IMR-90 (cell line): ENCODE results near the gene RAB31. TPM values are rescaled to one million over a fixed set of nuclear protein-coding genes. Genes with fewer than 3 reads are reported as not detected.

Source experiments
- ATAC-seq: fragments of 200-7000 bp; cut with Tn5 transposase; 2 replicates; pipeline ENCODE4 v1.9.1; 2020; ENCODE audit warnings: low read depth, mild to moderate bottlenecking, moderate library complexity
- BruUV-seq: library from RNA; stranded (reverse); fragments of 400-500 nt; replicated peaks from 2 replicates; lab custom pipeline; 2021; lab: Mats Ljungman, UMichigan
- CTCF ChIA-PET: fragments of 300-600 bp; formaldehyde crosslinking; extraction: SDS; loops from one replicate; lab custom pipeline; 2021; ENCODE audit warnings: antibody characterized with exemption; lab: Yijun Ruan, JAX
- POLR2A ChIA-PET: fragments of 300-600 bp; sonication (Branson Sonifier 250); formaldehyde crosslinking; loops from one replicate; lab custom pipeline; 2022; ENCODE audit warnings: antibody characterized with exemption; ENCODE audit not compliant: unreplicated experiment; lab: Charles Lee
- DNase-seq: peaks from one replicate; pipeline ENCODE4 v3.0.0; 2013
- H2AFZ ChIP-seq: replicated peaks from 2 replicates; pipeline ENCODE3; 2013; ENCODE audit warnings: low read length, mild to moderate bottlenecking; ENCODE audit not compliant: poor library complexity
- H2AK5ac ChIP-seq: 2 replicates; pipeline ENCODE4 v1.6.1; 2013; ENCODE audit warnings: low read depth, low read length, inconsistent platforms
- H2AK9ac ChIP-seq: replicated peaks from 2 replicates; pipeline ENCODE3; 2013; ENCODE audit warnings: mild to moderate bottlenecking, low read depth, low read length, moderate library complexity; ENCODE audit not compliant: poor library complexity
- H2BK120ac ChIP-seq: 2 replicates; pipeline ENCODE4 v1.6.1; 2013; ENCODE audit warnings: low read depth, low read length, inconsistent platforms
- H2BK15ac ChIP-seq: 3 replicates; pipeline ENCODE4 v1.6.1; 2013; ENCODE audit warnings: low read depth, low read length, inconsistent platforms
- H2BK20ac ChIP-seq: 2 replicates; pipeline ENCODE4 v1.6.1; 2013; ENCODE audit warnings: low read depth, mild to moderate bottlenecking, inconsistent platforms, low read length, moderate library complexity
- H2BK5ac ChIP-seq: 2 replicates; pipeline ENCODE4 v1.6.1; 2013; ENCODE audit warnings: mild to moderate bottlenecking, low read depth, low read length, inconsistent platforms; ENCODE audit not compliant: poor library complexity, severe bottlenecking
- H3K14ac ChIP-seq: replicated peaks from 2 replicates; pipeline ENCODE4 v1.6.1; 2013; ENCODE audit warnings: low read depth, low read length, inconsistent platforms
- H3K18ac ChIP-seq: 2 replicates; pipeline ENCODE4 v1.6.1; 2013; ENCODE audit warnings: low read depth, low read length, control low read depth
- H3K23ac ChIP-seq: 2 replicates; pipeline ENCODE4 v1.6.1; 2013; ENCODE audit warnings: low read depth, low read length, inconsistent platforms
- H3K27ac ChIP-seq: 2 replicates; pipeline ENCODE4 v1.5.1; 2013; ENCODE audit warnings: mild to moderate bottlenecking, control low read depth, low read length; ENCODE audit not compliant: insufficient read depth
- H3K27me3 ChIP-seq: 2 replicates; pipeline ENCODE4 v1.6.1; 2013; ENCODE audit warnings: low read length; ENCODE audit not compliant: control insufficient read depth, insufficient read depth
- H3K36me3 ChIP-seq: 2 replicates; pipeline ENCODE4 v1.6.1; 2013; ENCODE audit warnings: low read length, mixed read lengths; ENCODE audit not compliant: control insufficient read depth, insufficient read depth
- H3K4ac ChIP-seq: 2 replicates; pipeline ENCODE4 v1.6.1; 2013; ENCODE audit warnings: low read depth, low read length, inconsistent platforms
- H3K4me1 ChIP-seq: 2 replicates; pipeline ENCODE4 v1.6.1; 2013; ENCODE audit warnings: low read length, mixed read lengths; ENCODE audit not compliant: control insufficient read depth, insufficient read depth
- H3K4me2 ChIP-seq: 2 replicates; pipeline ENCODE4 v1.6.1; 2013; ENCODE audit warnings: low read depth, mild to moderate bottlenecking, control low read depth, low read length, moderate library complexity
- H3K4me3 ChIP-seq: 2 replicates; pipeline ENCODE4 v1.5.1; 2013; ENCODE audit warnings: low read depth, mild to moderate bottlenecking, control low read depth, low read length, moderate library complexity; ENCODE audit not compliant: insufficient read depth
- H3K56ac ChIP-seq: 2 replicates; pipeline ENCODE4 v1.6.1; 2013; ENCODE audit warnings: low read length, inconsistent platforms; ENCODE audit not compliant: insufficient read depth; ENCODE audit errors: extremely low read depth
- H3K79me1 ChIP-seq, 2 experiments: 2 replicates each; pipeline ENCODE4 v1.6.1; 2013; ENCODE audit warnings: low read length in 2 of 2, inconsistent platforms in 1 of 2, low read depth in 1 of 2
- H3K9ac ChIP-seq: 2 replicates; pipeline ENCODE4 v1.6.1; 2013; ENCODE audit warnings: low read depth, low read length, control low read depth
- H3K9me1 ChIP-seq: 2 replicates; pipeline ENCODE4 v1.6.1; 2013; ENCODE audit warnings: low read length, inconsistent platforms; ENCODE audit not compliant: insufficient read depth
- H3K9me3 ChIP-seq: 2 replicates; pipeline ENCODE4 v1.6.1; 2013; ENCODE audit warnings: low read length; ENCODE audit not compliant: control insufficient read depth, insufficient read depth
- H4K20me1 ChIP-seq: 2 replicates; pipeline ENCODE4 v1.6.1; 2013; ENCODE audit warnings: low read length, inconsistent platforms; ENCODE audit not compliant: insufficient read depth
- H4K5ac ChIP-seq: 2 replicates; pipeline ENCODE4 v1.6.1; 2013; ENCODE audit warnings: mild to moderate bottlenecking, low read depth, low read length, control low read depth
- H4K8ac ChIP-seq, 2 experiments: 2 replicates each; pipeline ENCODE4 v1.6.1; 2013; ENCODE audit warnings: low read depth in 2 of 2, low read length in 2 of 2, control low read depth in 1 of 2, inconsistent platforms in 1 of 2
- H4K91ac ChIP-seq: 2 replicates; pipeline ENCODE4 v1.6.1; 2013; ENCODE audit warnings: low read depth, low read length, inconsistent platforms; ENCODE audit not compliant: insufficient read depth
- ELK1 ChIP-seq: fragments of 150-350 bp; IDR thresholded peaks from 2 replicates; pipeline ENCODE4 v1.6.1; 2016; ENCODE audit warnings: low read depth, mild to moderate bottlenecking, low read length, moderate library complexity, borderline replicate concordance
- SMC3 ChIP-seq: fragments of 150-350 bp; IDR thresholded peaks from 2 replicates; pipeline ENCODE4 v1.6.1; 2016; ENCODE audit warnings: low read depth, mild to moderate bottlenecking, antibody characterized with exemption, low read length, moderate library complexity
- WGBS, 2 experiments: methylation state at CpG; one replicate each; pipeline versions ENCODE4 v1.1.5 to v1.1.7; 2013; ENCODE audit warnings: missing lambda C conversion rate in 2 of 2; ENCODE audit not compliant: insufficient read length in 1 of 2; ENCODE audit errors: extremely low coverage in 2 of 2; 5-methylcytosine and 5-hydroxymethylcytosine counted together
- dilution Hi-C: fragments of 300-500 bp; cut with HindIII; formaldehyde crosslinking; loops from one replicate; pipeline ENCODE4 v1.14.3; 2018; ENCODE audit warnings: low sequenced_read_pairs; ENCODE audit not compliant: unreplicated experiment
- in situ Hi-C: fragments of 300-500 bp; cut with MboI; formaldehyde crosslinking; loops from 3 replicates; pipeline ENCODE4 v1.14.3; 2019; ENCODE audit warnings: low sequenced_read_pairs, inconsistent platforms, mixed read lengths
- intact Hi-C: fragments of 100-400 bp; cut with micrococcal nuclease; formaldehyde crosslinking; loops from 2 replicates; pipeline ENCODE4 v1.10.0; 2022
- polyA plus RNA-seq, 3 experiments: library from polyadenylated mRNA; depleted of rRNA; stranded (reverse); fragments of >200 nt; gene quantifications; 2 replicates each; pipeline ENCODE4 v1.2.3, GENCODE V29; 2012; ENCODE audit warnings: low replicate concordance in 1 of 3
- total RNA-seq: library from RNA; depleted of rRNA; stranded (reverse); fragments of >200 nt; gene quantifications from 2 replicates; pipeline ENCODE4 v1.2.3, GENCODE V29; 2012

Gene RAB31
- total and polyA plus RNA-seq, 2 of the 4 experiments (the other 2 are of a cell fraction), result 13.8 to 26.9 TPM

DNA sequence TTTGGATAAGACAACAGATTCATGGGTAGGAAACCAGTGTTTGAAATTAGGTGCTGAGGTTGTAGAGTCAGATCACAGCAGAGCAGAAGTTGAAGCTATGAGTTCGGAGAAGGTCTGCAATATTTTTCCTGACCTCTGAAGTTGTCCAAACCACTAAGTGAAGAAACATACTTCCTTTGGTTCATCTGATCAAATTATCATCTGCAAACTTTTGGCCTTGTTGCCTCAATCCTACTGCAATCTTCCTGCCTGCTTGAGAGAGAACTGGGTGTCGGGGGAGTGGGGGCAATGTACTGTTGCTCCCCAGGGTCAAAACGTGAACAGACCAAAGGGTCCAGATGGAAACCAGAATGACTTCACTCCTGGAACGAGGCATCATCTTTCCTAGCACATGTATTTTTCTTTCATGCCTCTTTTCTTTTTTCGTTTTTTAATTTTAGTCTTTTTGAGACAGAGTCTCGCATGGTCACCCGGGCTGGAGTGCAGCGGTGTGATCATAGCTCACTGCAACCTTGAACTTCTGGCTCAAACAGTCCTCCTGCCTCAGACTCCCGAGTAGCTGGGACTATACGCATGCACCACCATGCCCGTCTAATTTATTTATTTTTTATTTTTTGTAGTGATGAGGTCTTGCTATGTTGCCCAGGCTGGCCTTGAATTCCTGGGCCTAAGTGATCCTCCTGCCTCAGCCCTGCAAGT is 42.7 kb downstream of the RAB31 start:
- Histone ChIP-seq H3K56ac (no peak overlapping the region), H2BK15ac (no peak overlapping the region), H2BK5ac (no peak overlapping the region), H2AK9ac (no peak overlapping the region), H3K4me2 (no peak overlapping the region), H4K5ac (no peak overlapping the region), H3K4ac (no peak overlapping the region), H3K14ac (no peak overlapping the region), H3K9me1 (peaks cover 5% of the 10 kb centered on the region), H2AK5ac (no peak overlapping the region), H3K18ac (no peak overlapping the region), H3K36me3 (no peaks in the 10 kb centered on the region), H4K91ac (no peak overlapping the region), H3K23ac (no peak overlapping the region), H2BK20ac (no peak overlapping the region), H3K4me3 (no peak overlapping the region), H2AFZ (no peak overlapping the region), H4K20me1 (peaks cover 13% of the 10 kb centered on the region; the same call in 1 of the 2 replicates), H3K79me1 (peaks cover 23 to 26% of the 10 kb centered on the region in 2 experiments), H3K4me1 (0 out of 2 replicates have a peak, but pooled peaks cover 2% of the 10 kb centered on the region), H2BK120ac (no peak overlapping the region), H3K9ac (no peak overlapping the region), H3K27ac (no peak overlapping the region), H3K27me3 (no peaks in the 10 kb centered on the region), H3K9me3 (no peaks in the 10 kb centered on the region), H4K8ac (no peak overlapping the region)
- DNase-seq, result no peak
- ChIA-PET POLR2A (no interaction called here), CTCF (interaction anchor here (0.6 kb wide), 1 partner anchor 28 kb away, joined by 4 read pairs; no protein-coding TSS in a partner anchor)
- dilution Hi-C loops (no loop called here), in situ Hi-C loops (no loop called here), intact Hi-C loops (no loop called here)
- no peak for TF ChIP-seq ELK1
- TF ChIP-seq SMC3, result no peak
- 94% methylated on average over 5 of the region's 11 CpGs; no CpG with 5 or more reads in 1 of the 2 experiments for whole genome bisulfite sequencing, 2 experiments
- no TSS peak for BruUV-seq
- no peak for ATAC-seq
